Measurements from ENCODE around the gene BCL2A1. TPM values are rescaled to one million over a fixed set of nuclear protein-coding genes. Genes with fewer than 3 reads are reported as not detected.
A peak's percentile ranks its signal among the peaks of the same experiment; 100 is the strongest.
"Not testable (repeated sequence)": the region's sequence is repeated elsewhere in the genome, so short reads cannot be mapped to it uniquely, and the experiment has no call there.

The BCL2A1 gene
- total RNA-seq, 1 experiment from 2014 or later: 6.7 TPM

- DNase-seq (ENCODE audit: low read depth): not testable (repeated sequence)
These were observed 44.9 kb downstream of the BCL2A1 start for GRCh38 chr15:79926116-79926515.

GRCh38 chr15:79924379-79924778, 46.6 kb downstream of the BCL2A1 start:
- DNase-seq (ENCODE audit: low read depth): no peak

- peak; percentile 95 for DNase-seq (ENCODE audit: low read depth)
These were observed 47.4 kb downstream of the BCL2A1 start for GRCh38 chr15:79923515-79924169.

- DNase-seq (ENCODE audit: low read depth): peak; percentile 30
These were observed 47.9 kb downstream of the BCL2A1 start for GRCh38 chr15:79923079-79923514.

GRCh38 chr15:79922512-79923078, 48.4 kb downstream of the BCL2A1 start:
- DNase-seq (ENCODE audit: low read depth): peak; percentile 10

- no peak for DNase-seq (ENCODE audit: low read depth)
These were observed 51.1 kb downstream of the BCL2A1 start for GRCh38 chr15:79919749-79920511.

GRCh38 chr15:79919090-79919748, 51.8 kb downstream of the BCL2A1 start:
- no peak for DNase-seq (ENCODE audit: low read depth)

GRCh38 chr15:79918278-79918677, 52.7 kb downstream of the BCL2A1 start:
- no peak for DNase-seq (ENCODE audit: low read depth)

GRCh38 chr15:79916502-79917132, 54.4 kb downstream of the BCL2A1 start:
- DNase-seq (ENCODE audit: low read depth): no peak

- DNase-seq (ENCODE audit: low read depth): not testable (repeated sequence)
These were observed 55.1 kb downstream of the BCL2A1 start for GRCh38 chr15:79915776-79916501.

GRCh38 chr15:79914728-79915127, 56.3 kb downstream of the BCL2A1 start:
- no peak for DNase-seq (ENCODE audit: low read depth)

Other genes starting within 250 kb of the BCL2A1 start
- 29.6 and 41.8 TPM in 2 replicates for gene MTHFS, start 74.2 kb downstream of the BCL2A1 start, total RNA-seq (2014; rRNA removed; shearing (Covaris generic))
- gene ZFAND6, start 88.5 kb upstream of the BCL2A1 start, total RNA-seq (2014; rRNA removed; shearing (Covaris generic)): 133 and 173 TPM in 2 replicates
- 67.8 and 71.9 TPM in 2 replicates for gene FAH, start 181.8 kb upstream of the BCL2A1 start, total RNA-seq (2014; rRNA removed; shearing (Covaris generic))